K562 (cell line): ENCODE measurements around the gene RCSD1. TPM values are rescaled to one million over a fixed set of nuclear protein-coding genes. Genes with fewer than 3 reads are reported as not detected.

ENCODE experiments used
- ELF4 ChIP-seq: fragments of 450-650 bp; formaldehyde crosslinking; IDR thresholded peaks from 2 replicates; pipeline ENCODE4 v1.4.0; 2022; ENCODE audit warnings: missing genetic modification characterization
- GTF2F1 ChIP-seq: IDR thresholded peaks from 2 replicates; pipeline ENCODE4 v1.6.1; 2011; ENCODE audit warnings: low read depth, low read length, improper control_type of control experiment
- KDM4B ChIP-seq, 2 experiments: fragments of 450-650 bp in 1 of 2; sonication (generic) in 1 of 2; IDR thresholded peaks; 2 replicates each; pipeline ENCODE4 v1.6.1; 2016 to 2017; ENCODE audit warnings: borderline replicate concordance in 2 of 2, antibody characterized with exemption in 1 of 2, low read depth in 1 of 2, mild to moderate bottlenecking in 1 of 2
- MAZ ChIP-seq, 2 experiments: fragments of 450-650 bp in 1 of 2; sonication (generic) in 1 of 2; formaldehyde crosslinking; IDR thresholded peaks in 1 of 2; conservative IDR thresholded peaks in 1 of 2; 2 replicates each; pipeline versions ENCODE4 v1.4.0 to v1.5.0; 2020; ENCODE audit warnings: mild to moderate bottlenecking in 1 of 2, missing genetic modification reagents in 1 of 2
- NCOA6 ChIP-seq: fragments of 450-650 bp; IDR thresholded peaks from 2 replicates; pipeline ENCODE4 v1.6.1; 2017; ENCODE audit warnings: mild to moderate bottlenecking
- RNF219 ChIP-seq: fragments of 250-450 bp; sonication (Bioruptor Pico); IDR thresholded peaks from 2 replicates; pipeline ENCODE4 v1.5.0; 2022; ENCODE audit warnings: mild to moderate bottlenecking
- ZBTB11 ChIP-seq, 3 experiments: fragments of 200-800 bp in 1 of 3; fragments of 250-450 bp in 1 of 3; fragments of 450-650 bp in 1 of 3; sonication (Bioruptor Pico) in 1 of 3; sonication (Bioruptor generic) in 1 of 3; formaldehyde crosslinking in 1 of 3; IDR thresholded peaks; 2 replicates each; pipeline versions ENCODE4 v1.6.1 to v1.8.0; 2016 to 2022; ENCODE audit warnings: mild to moderate bottlenecking in 2 of 3, missing genetic modification characterization in 2 of 3, missing compliant biosample characterization in 1 of 3, moderate library complexity in 1 of 3
- ZBTB7A ChIP-seq: IDR thresholded peaks from 2 replicates; pipeline ENCODE4 v1.6.1; 2011; ENCODE audit warnings: low read depth, mild to moderate bottlenecking, low read length, moderate library complexity, borderline replicate concordance; ENCODE audit not compliant: control insufficient read depth
- ZFX ChIP-seq: sonication (generic); formaldehyde crosslinking; IDR thresholded peaks from 2 replicates; pipeline ENCODE4 v1.8.0; 2022; ENCODE audit warnings: mild to moderate bottlenecking, missing genetic modification reagents, moderate library complexity
- ZNF143 ChIP-seq: sonication (generic); formaldehyde crosslinking; IDR thresholded peaks from 2 replicates; pipeline ENCODE4 v1.9.0; 2022; ENCODE audit warnings: mild to moderate bottlenecking, missing genetic modification reagents
- ZNF407 ChIP-seq: fragments of 450-650 bp; IDR thresholded peaks from 2 replicates; pipeline ENCODE4 v1.6.1; 2016; ENCODE audit warnings: low read depth
- ZNF41 ChIP-seq: fragments of 250-450 bp; sonication (Bioruptor Pico); conservative IDR thresholded peaks from 2 replicates; pipeline ENCODE4 v1.4.0; 2020; ENCODE audit warnings: mild to moderate bottlenecking
- polyA plus RNA-seq, 8 experiments: library from polyadenylated mRNA; depleted of rRNA in 4 of 8; stranded (reverse) in 5 of 8; unstranded in 3 of 8; fragments of >200 nt; fragmentation: Nextera tagmentation in 2 of 8; fragmentation: Illumina TruSeq in 1 of 8; extraction: Ambion mirVana in 2 of 8; extraction: Trizol in 1 of 8; gene quantifications; 2 replicates each; pipeline versions ENCODE4 v1.2.1 to v1.2.3, GENCODE V29; 2011 to 2014; ENCODE audit warnings: inconsistent platforms in 1 of 8, missing spikeins in 1 of 8
- total RNA-seq, 7 experiments: library from RNA; depleted of rRNA in 6 of 7; stranded (reverse); fragments of >200 nt in 6 of 7; fragmentation: Illumina TruSeq in 2 of 7; extraction: Trizol in 2 of 7; gene quantifications; 2 replicates each; pipeline versions ENCODE4 v1.2.1 to v1.2.3, GENCODE V29; 2011 to 2021; ENCODE audit warnings: low replicate concordance in 1 of 7

The RCSD1 gene
- total and polyA plus RNA-seq, 9 of the 15 experiments (the other 6 are each of a cell fraction or from before 2014, with no cell fraction given) = 7.8 to 69.8 (median 45.3) TPM

GRCh38 chr1:167599957-167600581 lies 30.0 kb upstream of the RCSD1 start (continued):
- TF ChIP-seq ZFX (no peak), ZNF143 (CRISPR knock-in tag) (no peak), ZNF407 (no peak), ZBTB7A (no peak), KDM4B (IDR thresholded peaks at IDR 0.05; ENCODE audit: borderline replicate concordance in 2 of 2, low read depth in 1 of 2) (no peak), GTF2F1 (no peak), NCOA6 (no peak), MAZ (CRISPR knock-in tag; conservative IDR thresholded peaks at IDR 0.05 in 1 of 2, IDR thresholded peaks at IDR 0.05 in 1 of 2) (0 out of 4 replicates have a peak, but pooled peaks of 1 of the 2 experiments have one; percentile 54), ELF4 (CRISPR knock-in tag) (no peak), RNF219 (CRISPR knock-in tag) (no peak), ZNF41 (no peak), ZBTB11 (CRISPR knock-in tag; IDR thresholded peaks at IDR 0.05) (no peak)
